Endothelial cell of umbilical vein (primary cell): ENCODE results near the gene ARHGDIB. TPM values are rescaled to one million over a fixed set of nuclear protein-coding genes. Genes with fewer than 3 reads are reported as not detected.

ENCODE experiments used
- BruUV-seq: library from RNA; stranded (reverse); fragments of 400-500 nt; replicated peaks from 2 replicates; lab custom pipeline; 2021; lab: Mats Ljungman, UMichigan
- CTCF ChIA-PET: fragments of 300-600, 350-600 bp; sonication (Branson Sonifier 250); formaldehyde crosslinking; loops from one replicate; lab custom pipeline; 2021; ENCODE audit warnings: antibody characterized with exemption, inconsistent platforms; lab: Charles Lee
- POLR2A ChIA-PET: fragments of 300-600, 350-600 bp; sonication (Branson Sonifier 250); formaldehyde crosslinking; loops from one replicate; lab custom pipeline; 2021; ENCODE audit warnings: antibody characterized with exemption, inconsistent platforms; lab: Charles Lee
- DNase-seq: peaks from one replicate; pipeline ENCODE4 v3.0.0-alpha.2; 2011; ENCODE audit warnings: low read depth, low spot score
- FAIRE-seq: peaks from 2 replicates; lab custom pipeline; 2011; peaks lifted over from hg19 to GRCh38; lab: Jason Lieb, UNC
- H2AFZ ChIP-seq: 2 replicates; pipeline ENCODE4 v1.6.0; 2012; ENCODE audit warnings: low read depth, low read length, control low read depth, inconsistent platforms
- H3K27ac ChIP-seq: 2 replicates; pipeline ENCODE4 v1.5.1; 2011; ENCODE audit warnings: low read depth, mild to moderate bottlenecking, control low read depth, low read length, moderate library complexity; ENCODE audit not compliant: insufficient read depth
- H3K27me3 ChIP-seq, 2 experiments: 2 replicates each; pipeline versions ENCODE4 v1.6.0 to v1.6.1; 2011; ENCODE audit warnings: low read length in 2 of 2, mixed read lengths in 1 of 2; ENCODE audit not compliant: control insufficient read depth in 2 of 2, insufficient read depth in 2 of 2
- H3K36me3 ChIP-seq, 2 experiments: 2 replicates in 1 of 2; 3 replicates in 1 of 2; pipeline ENCODE4 v1.5.1; 2011; ENCODE audit warnings: low read length in 2 of 2, mild to moderate bottlenecking in 1 of 2, moderate library complexity in 1 of 2; ENCODE audit not compliant: control insufficient read depth in 2 of 2, insufficient read depth in 2 of 2; ENCODE audit errors: extremely low read depth in 1 of 2
- H3K4me1 ChIP-seq: 3 replicates; pipeline ENCODE4 v1.5.1; 2011; ENCODE audit warnings: mild to moderate bottlenecking, low read length; ENCODE audit not compliant: control insufficient read depth, insufficient read depth; ENCODE audit errors: extremely low read depth
- H3K4me2 ChIP-seq: 2 replicates; pipeline ENCODE4 v1.6.1; 2011; ENCODE audit warnings: low read length, control low read depth, mixed read lengths; ENCODE audit not compliant: insufficient read depth
- H3K4me3 ChIP-seq, 3 experiments: fragments of 200-600 bp in 1 of 3; sonication (generic), shearing (Covaris generic) in 1 of 3; replicated peaks in 1 of 3; 2 replicates each; pipeline ENCODE4 v1.5.1; 2011 to 2016; ENCODE audit warnings: control low read depth in 3 of 3, low read length in 3 of 3, mild to moderate bottlenecking in 2 of 3, inconsistent platforms in 1 of 3, low read depth in 1 of 3, moderate library complexity in 1 of 3; ENCODE audit not compliant: insufficient read depth in 1 of 3
- H3K79me2 ChIP-seq: 2 replicates; pipeline ENCODE4 v1.6.0; 2012; ENCODE audit warnings: low read length, inconsistent platforms; ENCODE audit not compliant: control insufficient read depth, insufficient read depth
- H3K9ac ChIP-seq: replicated peaks from 2 replicates; pipeline ENCODE3; 2011; ENCODE audit warnings: low read length, control low read depth; ENCODE audit not compliant: insufficient read depth; ENCODE audit errors: extremely low read depth
- H3K9me1 ChIP-seq: replicated peaks from 3 replicates; pipeline ENCODE4 v1.6.0; 2011; ENCODE audit warnings: mild to moderate bottlenecking, low read length; ENCODE audit not compliant: control insufficient read depth, insufficient read depth; ENCODE audit errors: extremely low read depth
- H3K9me3 ChIP-seq: replicated peaks from 2 replicates; pipeline ENCODE4 v1.5.1; 2012; ENCODE audit warnings: low read length, inconsistent platforms; ENCODE audit not compliant: control insufficient read depth, insufficient read depth
- H4K20me1 ChIP-seq: replicated peaks from 2 replicates; pipeline ENCODE3; 2011; ENCODE audit warnings: mild to moderate bottlenecking, low read length; ENCODE audit not compliant: control insufficient read depth, insufficient read depth; ENCODE audit errors: extremely low read depth
- EZH2 ChIP-seq: IDR thresholded peaks from 2 replicates; pipeline ENCODE4 v1.6.1; 2012; ENCODE audit warnings: borderline replicate concordance, low read depth, mild to moderate bottlenecking, moderate library complexity, low read length, inconsistent platforms; ENCODE audit not compliant: severe bottlenecking
- FOS ChIP-seq: IDR thresholded peaks from 2 replicates; pipeline ENCODE4 v1.6.1; 2011; ENCODE audit warnings: mild to moderate bottlenecking, low read length, moderate library complexity, borderline replicate concordance; ENCODE audit not compliant: insufficient read depth
- GATA2 ChIP-seq: IDR thresholded peaks from 2 replicates; pipeline ENCODE4 v1.7.0; 2011; ENCODE audit warnings: low read depth, mild to moderate bottlenecking, moderate library complexity, mixed read lengths, low read length; ENCODE audit not compliant: insufficient read length, insufficient read depth
- JUN ChIP-seq: IDR thresholded peaks from 2 replicates; pipeline ENCODE4 v1.6.1; 2011; ENCODE audit warnings: borderline replicate concordance, low read depth; ENCODE audit not compliant: insufficient read length, insufficient read depth
- MAX ChIP-seq: IDR thresholded peaks from 2 replicates; pipeline ENCODE4 v1.6.1; 2011; ENCODE audit not compliant: insufficient read depth, insufficient read length
- MYC ChIP-seq: IDR thresholded peaks from one replicate; pipeline ENCODE4 v1.6.1; 2011; ENCODE audit warnings: mild to moderate bottlenecking, low read depth, low read length
- POLR2A ChIP-seq: IDR thresholded peaks from 2 replicates; pipeline ENCODE4 v1.6.1; 2012; ENCODE audit warnings: low read depth, mild to moderate bottlenecking, control low read depth, low read length
- POLR2AphosphoS5 ChIP-seq: IDR thresholded peaks from 2 replicates; pipeline ENCODE4 v1.6.1; 2012; ENCODE audit warnings: low read depth, mild to moderate bottlenecking, control low read depth, low read length, moderate library complexity; ENCODE audit not compliant: insufficient read depth
- dilution Hi-C: fragments of 300-500 bp; cut with MboI; formaldehyde crosslinking; loops from one replicate; pipeline ENCODE4 v1.15.0; 2019; ENCODE audit warnings: low sequenced_read_pairs; ENCODE audit not compliant: extremely low pct_ligation_motif_present
- intact Hi-C: fragments of 100-400 bp; cut with micrococcal nuclease; formaldehyde crosslinking; loops from one replicate; pipeline ENCODE4 v1.10.0; 2022
- polyA plus RNA-seq, 4 experiments: library from polyadenylated mRNA; depleted of rRNA in 3 of 4; stranded (reverse) in 3 of 4; unstranded in 1 of 4; fragments of >200 nt; gene quantifications; 2 replicates each; pipeline versions ENCODE4 v1.2.1 to v1.2.3, GENCODE V29; 2011 to 2012; ENCODE audit warnings: missing spikeins in 1 of 4
- total RNA-seq: library from RNA; stranded (reverse); gene quantifications from 2 replicates; pipeline ENCODE4 v1.2.3, GENCODE V29; 2021
- TF ChIP-seq, protein P1 (sequence below), 2 donors: IDR thresholded peaks; 1 replicate in 1 of 2; 2 replicates in 1 of 2; pipeline ENCODE4 v1.5.1; 2011; ENCODE audit warnings: low read length in 2 of 2, mild to moderate bottlenecking in 2 of 2, moderate library complexity in 2 of 2, control low read depth in 1 of 2, inconsistent platforms in 1 of 2, low read depth in 1 of 2; ENCODE audit not compliant: insufficient read depth in 1 of 2; ENCODE audit errors: extremely low read depth in 1 of 2

Gene ARHGDIB
- total and polyA plus RNA-seq, 2 donors (not counting 3 experiments of a cell fraction or from before 2014, with no cell fraction given): 483 to 1,200 TPM

DNA sequence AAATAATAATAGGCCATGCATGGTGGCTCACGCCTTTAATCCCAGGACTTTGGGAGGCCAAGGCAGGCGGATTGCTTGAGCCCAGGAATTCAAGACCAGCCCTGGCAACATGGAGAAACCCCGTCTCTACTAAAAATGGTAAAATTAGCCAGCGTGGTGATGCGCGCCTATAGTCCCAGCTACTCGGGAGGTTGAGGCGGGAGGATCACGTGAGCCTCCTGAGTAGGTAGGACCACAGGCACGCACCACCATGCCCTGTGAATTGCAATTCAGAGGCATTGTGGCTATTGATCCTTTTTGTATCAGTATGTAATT is 2.3 kb downstream of the ARHGDIB start:
- dilution Hi-C loops: loop anchor here (10.0 kb wide), 1 partner anchor 124 kb away; no protein-coding TSS in a partner anchor
- BruUV-seq: no TSS peak
- intact Hi-C loops: loop anchor here (5.0 to 10.0 kb wide), 2 partner anchors 592 to 704 kb away; partner anchors contain the start of gene ATF7IP
- H2AFZ ChIP-seq: no peak overlapping the region
- no peak overlapping the region for H3K9ac ChIP-seq
- H3K4me1 ChIP-seq: peaks cover 58% of the 10 kb centered on the region
- POLR2A ChIA-PET: no interaction called here
- peak overlapping the region; percentile 98 for H3K4me2 ChIP-seq
- no peaks in the 10 kb centered on the region for H3K9me1 ChIP-seq
- no peaks in the 10 kb centered on the region for H3K36me3 ChIP-seq
- no peaks in the 10 kb centered on the region for H3K9me3 ChIP-seq
- no peak overlapping the region for H3K27ac ChIP-seq
- CTCF ChIA-PET: no interaction called here
- FAIRE-seq: no peak
- TF ChIP-seq JUN (no peak), FOS (no peak)
- no peaks in the 10 kb centered on the region for H3K27me3 ChIP-seq
- H3K4me3 ChIP-seq: no peak overlapping the region
- H4K20me1 ChIP-seq: no peaks in the 10 kb centered on the region
- H3K79me2 ChIP-seq: peaks cover 71% of the 10 kb centered on the region
- no peak for DNase-seq

GRCh38 chr12:14958361-14959125 is 2.9 kb downstream of the ARHGDIB start:
- POLR2A ChIA-PET: no interaction called here
- no peaks in the 10 kb centered on the region for H4K20me1 ChIP-seq
- H3K27me3 ChIP-seq: no peaks in the 10 kb centered on the region
- BruUV-seq: no TSS peak
- no peak overlapping the region for H3K4me3 ChIP-seq
- peak overlapping the region; percentile 17 for H3K4me2 ChIP-seq
- FAIRE-seq (no peak), DNase-seq (no peak)
- no peak overlapping the region for H2AFZ ChIP-seq
- intact Hi-C loops (loop anchor here (5.0 to 10.0 kb wide), 2 partner anchors 591 to 704 kb away; partner anchors contain the start of gene ATF7IP), dilution Hi-C loops (loop anchor here (10.0 kb wide), 1 partner anchor 124 kb away; no protein-coding TSS in a partner anchor)
- no peak overlapping the region for H3K9ac ChIP-seq
- no peaks in the 10 kb centered on the region for H3K9me1 ChIP-seq
- no peak for TF ChIP-seq EZH2
- no peak for TF ChIP-seq MYC
- no peak for TF ChIP-seq GATA2
- no peak for TF ChIP-seq MAX
- TF ChIP-seq JUN: no peak
- TF ChIP-seq POLR2A: no peak
- TF ChIP-seq, protein P1, sequence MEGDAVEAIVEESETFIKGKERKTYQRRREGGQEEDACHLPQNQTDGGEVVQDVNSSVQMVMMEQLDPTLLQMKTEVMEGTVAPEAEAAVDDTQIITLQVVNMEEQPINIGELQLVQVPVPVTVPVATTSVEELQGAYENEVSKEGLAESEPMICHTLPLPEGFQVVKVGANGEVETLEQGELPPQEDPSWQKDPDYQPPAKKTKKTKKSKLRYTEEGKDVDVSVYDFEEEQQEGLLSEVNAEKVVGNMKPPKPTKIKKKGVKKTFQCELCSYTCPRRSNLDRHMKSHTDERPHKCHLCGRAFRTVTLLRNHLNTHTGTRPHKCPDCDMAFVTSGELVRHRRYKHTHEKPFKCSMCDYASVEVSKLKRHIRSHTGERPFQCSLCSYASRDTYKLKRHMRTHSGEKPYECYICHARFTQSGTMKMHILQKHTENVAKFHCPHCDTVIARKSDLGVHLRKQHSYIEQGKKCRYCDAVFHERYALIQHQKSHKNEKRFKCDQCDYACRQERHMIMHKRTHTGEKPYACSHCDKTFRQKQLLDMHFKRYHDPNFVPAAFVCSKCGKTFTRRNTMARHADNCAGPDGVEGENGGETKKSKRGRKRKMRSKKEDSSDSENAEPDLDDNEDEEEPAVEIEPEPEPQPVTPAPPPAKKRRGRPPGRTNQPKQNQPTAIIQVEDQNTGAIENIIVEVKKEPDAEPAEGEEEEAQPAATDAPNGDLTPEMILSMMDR (IDR thresholded peaks at IDR 0.05; ENCODE audit: extremely low read depth in 1 of 2, insufficient read depth in 1 of 2, low read depth in 1 of 2, low read length in 2 of 2): no peak
- TF ChIP-seq POLR2AphosphoS5: no peak
- TF ChIP-seq FOS: no peak
- no peaks in the 10 kb centered on the region for H3K36me3 ChIP-seq
- H3K9me3 ChIP-seq: no peaks in the 10 kb centered on the region
- peaks cover 77% of the 10 kb centered on the region for H3K79me2 ChIP-seq
- no peak overlapping the region for H3K27ac ChIP-seq
- peaks cover 63% of the 10 kb centered on the region for H3K4me1 ChIP-seq
- CTCF ChIA-PET: no interaction called here
